Chondrocyte (in vitro differentiated cells): Measurements from ENCODE around the gene PIGP. TPM values are rescaled to one million over a fixed set of nuclear protein-coding genes. Genes with fewer than 3 reads are reported as not detected.
"Not testable (repeated sequence)": the region's sequence is repeated elsewhere in the genome, so short reads cannot be mapped to it uniquely, and the experiment has no call there.

Source experiments
- DNase-seq: peaks from one replicate; pipeline ENCODE4 v3.0.0; 2021; ENCODE audit warnings: mixed read lengths, low spot score
- H3K27ac Mint-ChIP-seq: one replicate; pipeline ENCODE4 v1.8.0; 2021; ENCODE audit warnings: mild to moderate bottlenecking, moderate library complexity, mixed read lengths; ENCODE audit not compliant: unreplicated experiment
- H3K27me3 Mint-ChIP-seq: 2 replicates; pipeline ENCODE4 v1.8.0; 2021; ENCODE audit warnings: low read depth, mixed read lengths
- H3K36me3 Mint-ChIP-seq: 2 replicates; pipeline ENCODE4 v1.8.0; 2021; ENCODE audit warnings: low read depth, mixed read lengths
- H3K4me1 Mint-ChIP-seq: 2 replicates; pipeline ENCODE4 v1.8.0; 2021; ENCODE audit warnings: low read depth, mild to moderate bottlenecking, mixed read lengths
- H3K4me3 Mint-ChIP-seq: one replicate; pipeline ENCODE4 v1.8.0; 2021; ENCODE audit warnings: mild to moderate bottlenecking, moderate library complexity, mixed read lengths; ENCODE audit not compliant: unreplicated experiment
- H3K9me3 Mint-ChIP-seq: 2 replicates; pipeline ENCODE4 v1.8.0; 2021; ENCODE audit warnings: low read depth, mixed read lengths
- CTCF ChIP-seq: fragments of 200-600 bp; sonication (generic); IDR thresholded peaks from 2 replicates; pipeline ENCODE4 v1.5.0; 2021; ENCODE audit warnings: antibody characterized with exemption, mild to moderate bottlenecking, moderate library complexity
- total RNA-seq: library from RNA; stranded (reverse); gene quantifications from 3 replicates; pipeline ENCODE4 v1.2.1, GENCODE V29; 2021

Gene PIGP
- total RNA-seq, 1 donor from 2014 or later, result 15.0 TPM

GRCh38 chr21:37041706-37042271 lies 31.1 kb downstream of the PIGP start:
- DNase-seq, result no peak
- no peaks in the 10 kb centered on the region for H3K36me3 Mint-ChIP-seq
- no peaks in the 10 kb centered on the region for H3K9me3 Mint-ChIP-seq
- H3K27ac Mint-ChIP-seq, result no peak overlapping the region
- TF ChIP-seq CTCF, result no peak
- H3K4me3 Mint-ChIP-seq, result no peak overlapping the region
- peaks cover 2% of the 10 kb centered on the region for H3K27me3 Mint-ChIP-seq
- no peaks in the 10 kb centered on the region for H3K4me1 Mint-ChIP-seq

GRCh38 chr21:37040212-37040611 lies 32.7 kb downstream of the PIGP start:
- no peak for DNase-seq
- no peak overlapping the region for H3K4me3 Mint-ChIP-seq
- TF ChIP-seq CTCF, result no peak
- H3K4me1 Mint-ChIP-seq, result no peaks in the 10 kb centered on the region
- H3K27ac Mint-ChIP-seq, result no peak overlapping the region
- H3K9me3 Mint-ChIP-seq, result peaks cover 3% of the 10 kb centered on the region
- H3K36me3 Mint-ChIP-seq, result no peaks in the 10 kb centered on the region
- H3K27me3 Mint-ChIP-seq, result no peaks in the 10 kb centered on the region

- Mint-ChIP-seq H3K4me3 (no peak overlapping the region), H3K27ac (no peak overlapping the region), H3K4me1 (no peaks in the 10 kb centered on the region), H3K36me3 (no peaks in the 10 kb centered on the region), H3K9me3 (peaks cover 3% of the 10 kb centered on the region), H3K27me3 (no peaks in the 10 kb centered on the region)
- no peak for TF ChIP-seq CTCF
- DNase-seq, result no peak
Measured at GRCh38 chr21:37039411-37040075, 33.3 kb downstream of the PIGP start.

- Mint-ChIP-seq H3K4me3 (no peak overlapping the region), H3K27me3 (no peaks in the 10 kb centered on the region), H3K4me1 (peaks cover 5% of the 10 kb centered on the region), H3K36me3 (no peaks in the 10 kb centered on the region), H3K27ac (no peak overlapping the region), H3K9me3 (peaks cover 3% of the 10 kb centered on the region)
- no peak for DNase-seq
- no peak for TF ChIP-seq CTCF
Measured at GRCh38 chr21:37036177-37036576, 36.7 kb downstream of the PIGP start.

- H3K27ac Mint-ChIP-seq, H3K36me3 Mint-ChIP-seq, H3K9me3 Mint-ChIP-seq, H3K4me1 Mint-ChIP-seq, H3K27me3 Mint-ChIP-seq, H3K4me3 Mint-ChIP-seq, DNase-seq: not testable (repeated sequence)
Measured at GRCh38 chr21:37034394-37034793, 38.5 kb downstream of the PIGP start.
